Psoas muscle (tissue), 8 donors: ENCODE data around the gene PCSK2. TPM values are rescaled to one million over a fixed set of nuclear protein-coding genes. Genes with fewer than 3 reads are reported as not detected.

Experiments used
- ATAC-seq, 4 donors: fragments of 200-7000 bp; cut with Tn5 transposase; one replicate each; pipeline ENCODE4 v1.9.1; 2020; ENCODE audit warnings: moderate library complexity in 3 of 4, mild to moderate bottlenecking in 2 of 4
- DNase-seq, 2 donors: peaks; one replicate each; pipeline ENCODE4 v3.0.0-alpha.2; 2020
- H3K27ac ChIP-seq: fragments of 200-600 bp; one replicate; pipeline ENCODE4 v1.8.0; 2022
- H3K27me3 ChIP-seq, 3 donors: fragments of 200-600 bp in 1 of 3; one replicate each; pipeline versions ENCODE4 v1.6.1 to v1.8.0; 2013 to 2022; ENCODE audit warnings: low read length in 2 of 3, mild to moderate bottlenecking in 2 of 3, moderate library complexity in 1 of 3; ENCODE audit not compliant: insufficient read depth in 3 of 3
- H3K36me3 ChIP-seq, 2 donors: fragments of 200-600 bp in 1 of 2; one replicate each; pipeline versions ENCODE4 v1.6.1 to v1.8.0; 2013 to 2022; ENCODE audit warnings: low read depth in 1 of 2, mild to moderate bottlenecking in 1 of 2, moderate library complexity in 1 of 2; ENCODE audit not compliant: insufficient read depth in 1 of 2
- H3K4me1 ChIP-seq: fragments of 200-600 bp; one replicate; pipeline ENCODE4 v1.8.0; 2022
- H3K4me3 ChIP-seq: fragments of 200-600 bp; one replicate; pipeline ENCODE4 v1.8.0; 2022; ENCODE audit warnings: mild to moderate bottlenecking
- H3K9me3 ChIP-seq: fragments of 200-600 bp; one replicate; pipeline ENCODE4 v1.8.0; 2022
- CTCF ChIP-seq: fragments of 200-600 bp; IDR thresholded peaks from one replicate; pipeline ENCODE4 v1.8.0; 2022; ENCODE audit warnings: antibody characterized with exemption
- WGBS, 3 donors: extraction: QIAGEN DNeasy Blood & Tissue Kit; methylation state at CpG; one replicate each; pipeline versions ENCODE4 v1.1.6 to v1.1.7; 2013; 5-methylcytosine and 5-hydroxymethylcytosine counted together
- intact Hi-C, 2 donors: fragments of 100-400 bp; cut with DNase I; formaldehyde crosslinking; loops; one replicate each; pipeline versions ENCODE4 v1.11.0 to v1.14.2; 2022
- polyA plus RNA-seq, 3 donors: library from polyadenylated mRNA; stranded (reverse); fragments of 200-250 nt; gene quantifications; one replicate each; pipeline ENCODE4 v1.2.3, GENCODE V29; 2013
- total RNA-seq, 4 donors: library from RNA; stranded (reverse); fragmentation: NEBNext Ultra II Directional in 2 of 4; extraction: Animal tissue kit (Norgen Biotek cat#: 25700) in 2 of 4; gene quantifications; one replicate each; pipeline versions ENCODE4 v1.2.1 to v1.2.4, GENCODE V29; 2021 to 2023
- donor health status: healthy with polysubstance abuse.
- donor health status: DM: no; HTN: no; CAD: no; lungs with moderate emphysema.
- donor health status: Bipolar disorder and iron deficiency.
- donor health status: healthy.
- donor health status: DM: yes; HTN: yes; CAD: no.
- donor health status: DM: no; HTN: no; CAD: no.
- donor health status: DM: no; HTN: no; CAD: no.
- donor health status: DM: yes; HTN: yes; CAD: no.

PCSK2 gene
- total and polyA plus RNA-seq, 7 donors, result 0.01 to 0.26 (median 0.04) TPM; not detected in 3

- intact Hi-C loops, result loop anchor here (1.0 to 2.0 kb wide), 2 partner anchors 629 kb away; no protein-coding TSS in a partner anchor
- no peak for ATAC-seq
- peaks cover 0 to 8% (median 0%) of the 10 kb centered on the region in 3 donors for H3K27me3 ChIP-seq
- H3K4me1 ChIP-seq, result no peaks in the 10 kb centered on the region
- H3K4me3 ChIP-seq, result no peak overlapping the region
- WGBS, 3 donors, result 28 to 29% (median 28%) methylated on average over 17 of the region's 17 CpGs
- no peaks in the 10 kb centered on the region for H3K36me3 ChIP-seq
- H3K27ac ChIP-seq, result no peak overlapping the region
- H3K9me3 ChIP-seq, result no peaks in the 10 kb centered on the region
- DNase-seq, result peak; percentile 41 to 69
- peak; percentile 88 for TF ChIP-seq CTCF
These were observed 205.0 kb downstream of the PCSK2 start for GRCh38 chr20:17431621-17432364.

- Histone ChIP-seq H3K27me3 (peaks cover 0 to 8% (median 2%) of the 10 kb centered on the region in 3 donors), H3K27ac (no peak overlapping the region), H3K4me3 (no peak overlapping the region), H3K36me3 (no peaks in the 10 kb centered on the region), H3K9me3 (no peaks in the 10 kb centered on the region), H3K4me1 (no peaks in the 10 kb centered on the region)
- intact Hi-C loops, result no loop called here
- DNase-seq (no peak), ATAC-seq (no peak)
- TF ChIP-seq CTCF, result no peak
- WGBS, 3 donors, result 89 to 91% (median 90%) methylated on average over 11 of the region's 11 CpGs
These were observed 209.8 kb downstream of the PCSK2 start for GRCh38 chr20:17436664-17437063.

DNA sequence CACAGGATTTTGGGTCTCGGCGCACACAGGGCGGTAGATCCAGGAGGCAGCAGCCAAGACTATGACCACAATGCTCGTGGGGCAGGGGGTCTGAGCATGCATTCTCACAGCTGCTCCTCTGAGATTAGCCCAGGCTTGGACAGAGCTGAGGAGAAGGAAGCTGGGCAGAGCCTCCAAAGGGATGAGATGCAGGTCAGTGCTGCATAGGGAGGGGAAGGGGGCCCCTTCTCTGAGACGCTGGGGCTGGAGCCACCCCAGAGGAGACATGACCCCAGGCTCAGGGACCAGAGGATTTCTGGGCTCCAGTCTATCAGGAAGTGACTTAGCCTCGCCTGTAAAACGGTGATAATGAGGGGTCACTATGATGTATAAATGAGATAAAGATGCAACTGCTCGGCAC lies 210.4 kb downstream of the PCSK2 start:
- ATAC-seq (no peak), DNase-seq (no peak)
- H3K9me3 ChIP-seq, result no peaks in the 10 kb centered on the region
- H3K36me3 ChIP-seq, result no peaks in the 10 kb centered on the region
- no peak overlapping the region for H3K4me3 ChIP-seq
- no peak for TF ChIP-seq CTCF
- no peaks in the 10 kb centered on the region for H3K4me1 ChIP-seq
- no peak overlapping the region for H3K27ac ChIP-seq
- intact Hi-C loops, result no loop called here
- 58 to 60% (median 59%) methylated on average over 8 of the region's 8 CpGs for WGBS, 3 donors
- peaks cover 0 to 12% (median 2%) of the 10 kb centered on the region in 3 donors for H3K27me3 ChIP-seq

DNA sequence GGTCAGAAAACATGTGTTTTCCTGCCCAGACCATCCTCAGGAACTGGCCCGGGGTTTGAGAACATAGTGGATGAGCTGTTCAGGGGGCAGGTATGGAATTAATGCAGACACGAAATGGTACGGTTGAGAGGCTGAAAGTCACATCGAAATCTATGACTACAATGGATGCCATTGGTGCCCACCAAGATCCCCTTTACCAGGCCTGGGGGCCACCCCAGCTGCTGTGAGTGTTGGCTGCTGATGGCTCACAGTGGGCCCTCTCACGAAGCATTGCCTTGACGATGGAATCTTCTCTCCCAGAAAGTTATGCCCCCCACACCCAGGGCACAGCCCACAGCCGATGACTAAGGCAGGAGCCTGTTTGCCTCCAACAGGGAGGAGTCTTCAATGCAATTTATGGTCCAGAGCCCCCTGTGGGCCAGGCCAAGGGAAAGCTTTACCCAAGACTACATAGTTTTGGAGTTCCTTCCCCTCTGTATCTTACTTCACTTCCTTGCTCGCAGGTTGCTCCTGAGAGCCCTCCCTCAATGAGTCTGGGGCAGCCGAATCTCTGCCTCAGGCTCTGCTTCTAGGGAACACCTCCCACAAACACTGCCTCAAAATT lies 211.7 kb downstream of the PCSK2 start:
- ATAC-seq (no peak), DNase-seq (no peak)
- 84 to 88% (median 86%) methylated on average over 9 of the region's 9 CpGs for WGBS, 3 donors
- H3K27ac ChIP-seq, result no peak overlapping the region
- no peaks in the 10 kb centered on the region for H3K4me1 ChIP-seq
- H3K36me3 ChIP-seq, result no peaks in the 10 kb centered on the region
- no peak for TF ChIP-seq CTCF
- peaks cover 0 to 6% (median 4%) of the 10 kb centered on the region in 3 donors for H3K27me3 ChIP-seq
- intact Hi-C loops, result no loop called here
- H3K9me3 ChIP-seq, result no peaks in the 10 kb centered on the region
- H3K4me3 ChIP-seq, result no peak overlapping the region
